ENCODE measurements around the gene PRR5L.

PRR5L gene

GRCh38 chr11:36328966-36329673 is 33.0 kb downstream of the PRR5L start:
- no peak for DNase-seq

GRCh38 chr11:36330411-36330810 is 34.3 kb downstream of the PRR5L start:
- DNase-seq, result no peak

GRCh38 chr11:36333468-36333867 is 37.4 kb downstream of the PRR5L start:
- DNase-seq, result no peak

GRCh38 chr11:36333897-36334296 is 37.8 kb downstream of the PRR5L start:
- DNase-seq, result no peak

- DNase-seq, result no peak
These were observed 43.8 kb downstream of the PRR5L start for GRCh38 chr11:36339888-36340287.

- DNase-seq, result no peak
These were observed 44.8 kb downstream of the PRR5L start for GRCh38 chr11:36340897-36341296.

- no peak for DNase-seq
These were observed 45.8 kb downstream of the PRR5L start for GRCh38 chr11:36341915-36342314.

GRCh38 chr11:36342327-36342726 is 46.2 kb downstream of the PRR5L start:
- no peak for DNase-seq

- DNase-seq, result no peak
These were observed 47.3 kb downstream of the PRR5L start for GRCh38 chr11:36343436-36343835.

- no peak for DNase-seq
These were observed 49.0 kb downstream of the PRR5L start for GRCh38 chr11:36345084-36345511.

GRCh38 chr11:36345535-36346141 is 49.5 kb downstream of the PRR5L start:
- no peak for DNase-seq

GRCh38 chr11:36346562-36347383 is 50.7 kb downstream of the PRR5L start:
- DNase-seq, result no peak

- DNase-seq, result no peak
These were observed 51.4 kb downstream of the PRR5L start for GRCh38 chr11:36347384-36347906.

GRCh38 chr11:36349351-36350136 is 53.5 kb downstream of the PRR5L start:
- DNase-seq, result no peak

GRCh38 chr11:36350137-36350513 is 54.0 kb downstream of the PRR5L start:
- DNase-seq, result no peak

GRCh38 chr11:36352922-36353321 is 56.8 kb downstream of the PRR5L start:
- no peak for DNase-seq

- no peak for DNase-seq
These were observed 58.3 kb downstream of the PRR5L start for GRCh38 chr11:36354221-36355003.

- no peak for DNase-seq
These were observed 60.1 kb downstream of the PRR5L start for GRCh38 chr11:36356201-36356600.

- DNase-seq, result no peak
These were observed 61.7 kb downstream of the PRR5L start for GRCh38 chr11:36357831-36358230.

- no peak for DNase-seq
These were observed 62.3 kb downstream of the PRR5L start for GRCh38 chr11:36358436-36358835.

GRCh38 chr11:36360318-36360717 is 64.2 kb downstream of the PRR5L start:
- DNase-seq, result no peak

- no peak for DNase-seq
These were observed 64.8 kb downstream of the PRR5L start for GRCh38 chr11:36360826-36361415.

Data from NCI-H526 treated with DMSO at 0.1 percent for 48 hours (cell line).